ENCODE measurements around the gene MT1G.

Gene MT1G

GRCh38 chr16:56651586-56651985 lies 16.3 kb downstream of the MT1G start, which contains the start of gene MT1B:
Gene MT1B (plus strand): TSS chr16:56651886. CDS start chr16:56651954, 68 bp downstream.
- Histone ChIP-seq H3K4me3 (ENCODE audit: low read depth in 1 of 5, low read length in 5 of 5) (no peak within 1 kb of the TSS), H3K9me3 (ENCODE audit: control insufficient read depth in 5 of 5, low read length in 5 of 5) (no peaks in the 10 kb centered on the region), H3K36me3 (ENCODE audit: control insufficient read depth in 5 of 5, insufficient read depth in 5 of 5, low read length in 5 of 5) (no peaks in the 10 kb centered on the region), H3K27ac (ENCODE audit: low read depth, low read length) (no peak within 1 kb of the TSS), H3K9ac (ENCODE audit: low read length in 5 of 5) (no peak within 1 kb of the TSS), H3K4me1 (ENCODE audit: control insufficient read depth in 5 of 5, insufficient read depth in 5 of 5, low read length in 5 of 5) (peaks cover 0 to 37% (median 34%) of the 10 kb centered on the region in 5 donors), H3K27me3 (ENCODE audit: control insufficient read depth in 5 of 5, insufficient read depth in 4 of 5, low read length in 5 of 5) (peaks cover 0 to 6% (median 3%) of the 10 kb centered on the region in 5 donors)

GRCh38 chr16:56649820-56650219 lies 18.0 kb downstream of the MT1G start:
- Histone ChIP-seq H3K4me3 (ENCODE audit: low read depth in 1 of 5, low read length in 5 of 5) (no peak overlapping the region), H3K9ac (ENCODE audit: low read length in 5 of 5) (no peak overlapping the region), H3K27ac (ENCODE audit: low read depth, low read length) (no peak overlapping the region)

GRCh38 chr16:56649271-56649670 lies 18.6 kb downstream of the MT1G start:
- peaks cover 0 to 6% (median 3%) of the 10 kb centered on the region in 5 donors for H3K27me3 ChIP-seq (ENCODE audit: control insufficient read depth in 5 of 5, insufficient read depth in 4 of 5, low read length in 5 of 5)
- no peak overlapping the region for H3K27ac ChIP-seq (ENCODE audit: low read depth, low read length)
- no peaks in the 10 kb centered on the region for H3K9me3 ChIP-seq (ENCODE audit: control insufficient read depth in 5 of 5, low read length in 5 of 5)
- peaks cover 0 to 37% (median 34%) of the 10 kb centered on the region in 5 donors for H3K4me1 ChIP-seq (ENCODE audit: control insufficient read depth in 5 of 5, insufficient read depth in 5 of 5, low read length in 5 of 5)
- no peak overlapping the region for H3K9ac ChIP-seq (ENCODE audit: low read length in 5 of 5)
- no peak overlapping the region for H3K4me3 ChIP-seq (ENCODE audit: low read depth in 1 of 5, low read length in 5 of 5)
- H3K36me3 ChIP-seq (ENCODE audit: control insufficient read depth in 5 of 5, insufficient read depth in 5 of 5, low read length in 5 of 5), result no peaks in the 10 kb centered on the region

More at GRCh38 chr16:56649820-56650219, 18.0 kb downstream of the MT1G start:
- H3K36me3 ChIP-seq (ENCODE audit: control insufficient read depth in 5 of 5, insufficient read depth in 5 of 5, low read length in 5 of 5), result no peaks in the 10 kb centered on the region
- peaks cover 0 to 37% (median 34%) of the 10 kb centered on the region in 5 donors for H3K4me1 ChIP-seq (ENCODE audit: control insufficient read depth in 5 of 5, insufficient read depth in 5 of 5, low read length in 5 of 5)
- peaks cover 0 to 6% (median 3%) of the 10 kb centered on the region in 5 donors for H3K27me3 ChIP-seq (ENCODE audit: control insufficient read depth in 5 of 5, insufficient read depth in 4 of 5, low read length in 5 of 5)
- no peaks in the 10 kb centered on the region for H3K9me3 ChIP-seq (ENCODE audit: control insufficient read depth in 5 of 5, low read length in 5 of 5)

- no peak overlapping the region for H3K9ac ChIP-seq (ENCODE audit: low read length in 5 of 5)
- no peak overlapping the region for H3K4me3 ChIP-seq (ENCODE audit: low read depth in 1 of 5, low read length in 5 of 5)
- no peaks in the 10 kb centered on the region for H3K36me3 ChIP-seq (ENCODE audit: control insufficient read depth in 5 of 5, insufficient read depth in 5 of 5, low read length in 5 of 5)
- peaks cover 0 to 41% (median 40%) of the 10 kb centered on the region in 5 donors for H3K4me1 ChIP-seq (ENCODE audit: control insufficient read depth in 5 of 5, insufficient read depth in 5 of 5, low read length in 5 of 5)
- H3K27ac ChIP-seq (ENCODE audit: low read depth, low read length), result no peak overlapping the region
- peaks cover 0 to 6% (median 3%) of the 10 kb centered on the region in 5 donors for H3K27me3 ChIP-seq (ENCODE audit: control insufficient read depth in 5 of 5, insufficient read depth in 4 of 5, low read length in 5 of 5)
- no peaks in the 10 kb centered on the region for H3K9me3 ChIP-seq (ENCODE audit: control insufficient read depth in 5 of 5, low read length in 5 of 5)
These were observed 20.0 kb downstream of the MT1G start for GRCh38 chr16:56647641-56648431.

GRCh38 chr16:56645838-56646237 lies 22.0 kb downstream of the MT1G start:
- Histone ChIP-seq H3K9ac (ENCODE audit: low read length in 5 of 5) (no peak overlapping the region), H3K36me3 (ENCODE audit: control insufficient read depth in 5 of 5, insufficient read depth in 5 of 5, low read length in 5 of 5) (no peaks in the 10 kb centered on the region), H3K27me3 (ENCODE audit: control insufficient read depth in 5 of 5, insufficient read depth in 4 of 5, low read length in 5 of 5) (peaks cover 0 to 6% (median 3%) of the 10 kb centered on the region in 5 donors), H3K4me1 (ENCODE audit: control insufficient read depth in 5 of 5, insufficient read depth in 5 of 5, low read length in 5 of 5) (peaks cover 0 to 36% (median 31%) of the 10 kb centered on the region in 5 donors), H3K9me3 (ENCODE audit: control insufficient read depth in 5 of 5, low read length in 5 of 5) (no peaks in the 10 kb centered on the region), H3K27ac (ENCODE audit: low read depth, low read length) (no peak overlapping the region), H3K4me3 (ENCODE audit: low read depth in 1 of 5, low read length in 5 of 5) (no peak overlapping the region)

GRCh38 chr16:56645311-56645710 lies 22.6 kb downstream of the MT1G start:
- peaks cover 0 to 36% (median 31%) of the 10 kb centered on the region in 5 donors for H3K4me1 ChIP-seq (ENCODE audit: control insufficient read depth in 5 of 5, insufficient read depth in 5 of 5, low read length in 5 of 5)

GRCh38 chr16:56643833-56644232 lies 24.0 kb downstream of the MT1G start:
- no peak overlapping the region for H3K27ac ChIP-seq (ENCODE audit: low read depth, low read length)
- H3K36me3 ChIP-seq (ENCODE audit: control insufficient read depth in 5 of 5, insufficient read depth in 5 of 5, low read length in 5 of 5), result no peaks in the 10 kb centered on the region
- H3K9me3 ChIP-seq (ENCODE audit: control insufficient read depth in 5 of 5, low read length in 5 of 5), result no peaks in the 10 kb centered on the region
- peaks cover 0 to 6% (median 3%) of the 10 kb centered on the region in 5 donors for H3K27me3 ChIP-seq (ENCODE audit: control insufficient read depth in 5 of 5, insufficient read depth in 4 of 5, low read length in 5 of 5)
- H3K4me1 ChIP-seq (ENCODE audit: control insufficient read depth in 5 of 5, insufficient read depth in 5 of 5, low read length in 5 of 5), result peaks cover 0 to 40% (median 29%) of the 10 kb centered on the region in 5 donors
- peak overlapping the region in 2 of 5 donors; percentile 44 to 64 for H3K9ac ChIP-seq (ENCODE audit: low read length in 5 of 5)
- H3K4me3 ChIP-seq (ENCODE audit: low read depth in 1 of 5, low read length in 5 of 5), result peak overlapping the region; percentile 21 to 60 (median 47)

More at GRCh38 chr16:56645311-56645710, 22.6 kb downstream of the MT1G start:
- Histone ChIP-seq H3K9me3 (ENCODE audit: control insufficient read depth in 5 of 5, low read length in 5 of 5) (no peaks in the 10 kb centered on the region), H3K36me3 (ENCODE audit: control insufficient read depth in 5 of 5, insufficient read depth in 5 of 5, low read length in 5 of 5) (no peaks in the 10 kb centered on the region), H3K9ac (ENCODE audit: low read length in 5 of 5) (no peak overlapping the region), H3K4me3 (ENCODE audit: low read depth in 1 of 5, low read length in 5 of 5) (no peak overlapping the region), H3K27ac (ENCODE audit: low read depth, low read length) (no peak overlapping the region), H3K27me3 (ENCODE audit: control insufficient read depth in 5 of 5, insufficient read depth in 4 of 5, low read length in 5 of 5) (peaks cover 0 to 6% (median 3%) of the 10 kb centered on the region in 5 donors)

- peak overlapping the region in 3 of 5 donors; percentile 32 to 64 (median 44) for H3K9ac ChIP-seq (ENCODE audit: low read length in 5 of 5)
- H3K27me3 ChIP-seq (ENCODE audit: control insufficient read depth in 5 of 5, insufficient read depth in 4 of 5, low read length in 5 of 5), result peaks cover 0 to 5% (median 3%) of the 10 kb centered on the region in 5 donors
- H3K27ac ChIP-seq (ENCODE audit: low read depth, low read length), result no peak overlapping the region
- peaks cover 2 to 42% (median 33%) of the 10 kb centered on the region in 5 donors for H3K4me1 ChIP-seq (ENCODE audit: control insufficient read depth in 5 of 5, insufficient read depth in 5 of 5, low read length in 5 of 5)
- peak overlapping the region; percentile 21 to 60 (median 48) for H3K4me3 ChIP-seq (ENCODE audit: low read depth in 1 of 5, low read length in 5 of 5)
- no peaks in the 10 kb centered on the region for H3K9me3 ChIP-seq (ENCODE audit: control insufficient read depth in 5 of 5, low read length in 5 of 5)
- H3K36me3 ChIP-seq (ENCODE audit: control insufficient read depth in 5 of 5, insufficient read depth in 5 of 5, low read length in 5 of 5), result no peaks in the 10 kb centered on the region
These were observed 24.6 kb downstream of the MT1G start for GRCh38 chr16:56643080-56643778.

- Histone ChIP-seq H3K36me3 (ENCODE audit: control insufficient read depth in 5 of 5, insufficient read depth in 5 of 5, low read length in 5 of 5) (no peaks in the 10 kb centered on the region), H3K9ac (ENCODE audit: low read length in 5 of 5) (no peak overlapping the region), H3K4me1 (ENCODE audit: control insufficient read depth in 5 of 5, insufficient read depth in 5 of 5, low read length in 5 of 5) (peaks cover 2 to 39% (median 33%) of the 10 kb centered on the region in 5 donors), H3K9me3 (ENCODE audit: control insufficient read depth in 5 of 5, low read length in 5 of 5) (no peaks in the 10 kb centered on the region), H3K4me3 (ENCODE audit: low read depth in 1 of 5, low read length in 5 of 5) (no peak overlapping the region), H3K27me3 (ENCODE audit: control insufficient read depth in 5 of 5, insufficient read depth in 4 of 5, low read length in 5 of 5) (peaks cover 0 to 3% (median 0%) of the 10 kb centered on the region in 5 donors), H3K27ac (ENCODE audit: low read depth, low read length) (no peak overlapping the region)
These were observed 26.7 kb downstream of the MT1G start for GRCh38 chr16:56641166-56641565.

GRCh38 chr16:56640076-56640475 lies 27.8 kb downstream of the MT1G start:
- peaks cover 0 to 5% (median 1%) of the 10 kb centered on the region in 5 donors for H3K27me3 ChIP-seq (ENCODE audit: control insufficient read depth in 5 of 5, insufficient read depth in 4 of 5, low read length in 5 of 5)

More at GRCh38 chr16:56640076-56640475, 27.8 kb downstream of the MT1G start:
- H3K36me3 ChIP-seq (ENCODE audit: control insufficient read depth in 5 of 5, insufficient read depth in 5 of 5, low read length in 5 of 5), result no peaks in the 10 kb centered on the region
- no peaks in the 10 kb centered on the region for H3K9me3 ChIP-seq (ENCODE audit: control insufficient read depth in 5 of 5, low read length in 5 of 5)
- H3K4me3 ChIP-seq (ENCODE audit: low read depth in 1 of 5, low read length in 5 of 5), result no peak overlapping the region
- H3K27ac ChIP-seq (ENCODE audit: low read depth, low read length), result no peak overlapping the region
- H3K9ac ChIP-seq (ENCODE audit: low read length in 5 of 5), result no peak overlapping the region
- H3K4me1 ChIP-seq (ENCODE audit: control insufficient read depth in 5 of 5, insufficient read depth in 5 of 5, low read length in 5 of 5), result peaks cover 2 to 44% (median 33%) of the 10 kb centered on the region in 5 donors

Measured in subcutaneous abdominal adipose tissue (tissue), 5 donors.